ENCODE data around the gene GABBR2.

- TF ChIP-seq CTCF (conservative IDR thresholded peaks at IDR 0.05; ENCODE audit: low read depth in 2 of 2) = no peak
- TF ChIP-seq EZH2 (IDR thresholded peaks at IDR 0.05; ENCODE audit: low read depth, unreplicated experiment) = no peak
- TF ChIP-seq JUNB (IDR thresholded peaks at IDR 0.05; ENCODE audit: unreplicated experiment) = no peak
Observed at GRCh38 chr9:98373609-98374008, 335.1 kb downstream of the GABBR2 start.

All from GM23338 (cell line).